GM06990 (cell line): Measurements from ENCODE around the gene CASP5.

Experiments
- DNase-seq: peaks from one replicate; pipeline ENCODE4 v3.0.0-alpha.2; 2011; ENCODE audit not compliant: insufficient read length; ENCODE audit errors: extremely low read depth
- H3K27me3 ChIP-seq: replicated peaks from 2 replicates; pipeline ENCODE4 v1.6.0; 2011; ENCODE audit warnings: low read length; ENCODE audit not compliant: control insufficient read depth, insufficient read depth
- H3K36me3 ChIP-seq: 2 replicates; pipeline ENCODE4 v1.5.1; 2011; ENCODE audit warnings: low read length; ENCODE audit not compliant: control insufficient read depth, insufficient read depth
- H3K4me3 ChIP-seq: replicated peaks from 2 replicates; pipeline ENCODE4 v1.5.1; 2011; ENCODE audit warnings: low read depth, mild to moderate bottlenecking, control low read depth, low read length
- TF ChIP-seq, protein P1 (sequence below): IDR thresholded peaks from 2 replicates; pipeline ENCODE4 v1.5.1; 2011; ENCODE audit warnings: low read length, control low read depth, mild to moderate bottlenecking, inconsistent platforms; ENCODE audit not compliant: insufficient read depth, poor library complexity, severe bottlenecking

CASP5 gene

GRCh38 chr11:105024394-105024793, 1.4 kb upstream of the CASP5 start:
- Histone ChIP-seq H3K4me3 (no peak overlapping the region), H3K27me3 (no peaks in the 10 kb centered on the region)

GRCh38 chr11:105022527-105022926, 441 bp downstream of the CASP5 start:
- TF ChIP-seq, protein P1, sequence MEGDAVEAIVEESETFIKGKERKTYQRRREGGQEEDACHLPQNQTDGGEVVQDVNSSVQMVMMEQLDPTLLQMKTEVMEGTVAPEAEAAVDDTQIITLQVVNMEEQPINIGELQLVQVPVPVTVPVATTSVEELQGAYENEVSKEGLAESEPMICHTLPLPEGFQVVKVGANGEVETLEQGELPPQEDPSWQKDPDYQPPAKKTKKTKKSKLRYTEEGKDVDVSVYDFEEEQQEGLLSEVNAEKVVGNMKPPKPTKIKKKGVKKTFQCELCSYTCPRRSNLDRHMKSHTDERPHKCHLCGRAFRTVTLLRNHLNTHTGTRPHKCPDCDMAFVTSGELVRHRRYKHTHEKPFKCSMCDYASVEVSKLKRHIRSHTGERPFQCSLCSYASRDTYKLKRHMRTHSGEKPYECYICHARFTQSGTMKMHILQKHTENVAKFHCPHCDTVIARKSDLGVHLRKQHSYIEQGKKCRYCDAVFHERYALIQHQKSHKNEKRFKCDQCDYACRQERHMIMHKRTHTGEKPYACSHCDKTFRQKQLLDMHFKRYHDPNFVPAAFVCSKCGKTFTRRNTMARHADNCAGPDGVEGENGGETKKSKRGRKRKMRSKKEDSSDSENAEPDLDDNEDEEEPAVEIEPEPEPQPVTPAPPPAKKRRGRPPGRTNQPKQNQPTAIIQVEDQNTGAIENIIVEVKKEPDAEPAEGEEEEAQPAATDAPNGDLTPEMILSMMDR: no peak
- DNase-seq: no peak
- no peaks in the 10 kb centered on the region; the same call in 1 of the 2 replicates for H3K36me3 ChIP-seq

More at GRCh38 chr11:105024394-105024793, 1.4 kb upstream of the CASP5 start:
- no peak for DNase-seq
- TF ChIP-seq, protein P1: no peak
- H3K36me3 ChIP-seq: no peaks in the 10 kb centered on the region; the same call in 1 of the 2 replicates

GRCh38 chr11:105007463-105007862, 15.5 kb downstream of the CASP5 start:
- Histone ChIP-seq H3K4me3 (no peak overlapping the region), H3K36me3 (no peaks in the 10 kb centered on the region), H3K27me3 (no peaks in the 10 kb centered on the region)
- DNase-seq: no peak
- TF ChIP-seq, protein P1: no peak

More at GRCh38 chr11:105022527-105022926, 441 bp downstream of the CASP5 start:
- H3K4me3 ChIP-seq: no peak overlapping the region
- H3K27me3 ChIP-seq: no peaks in the 10 kb centered on the region

DNA sequence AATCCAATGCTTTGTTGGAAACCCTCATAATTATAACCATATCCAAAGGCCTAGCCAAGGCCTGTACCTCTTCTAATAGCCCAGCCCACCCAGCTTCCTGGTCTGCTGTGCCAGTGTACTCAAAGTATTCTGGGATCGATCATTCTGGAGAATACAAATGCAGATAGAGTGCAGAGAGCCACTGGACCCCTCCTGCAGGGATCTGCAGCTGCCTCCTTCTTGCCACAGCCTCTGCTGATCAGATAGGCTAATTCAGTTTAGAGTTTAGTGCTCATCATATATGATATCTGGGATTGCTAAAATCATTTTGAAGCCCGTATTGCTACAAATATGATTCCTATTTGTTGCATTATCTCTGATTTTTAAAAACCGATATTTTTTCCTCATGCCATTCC, 17.5 kb downstream of the CASP5 start:
- H3K4me3 ChIP-seq: no peak overlapping the region
- H3K27me3 ChIP-seq: no peaks in the 10 kb centered on the region
- no peaks in the 10 kb centered on the region for H3K36me3 ChIP-seq
- TF ChIP-seq, protein P1: no peak
- no peak for DNase-seq

GRCh38 chr11:105004021-105004420, 18.9 kb downstream of the CASP5 start:
- TF ChIP-seq, protein P1: no peak
- DNase-seq: no peak
- Histone ChIP-seq H3K4me3 (no peak overlapping the region), H3K27me3 (no peaks in the 10 kb centered on the region), H3K36me3 (no peaks in the 10 kb centered on the region)

DNA sequence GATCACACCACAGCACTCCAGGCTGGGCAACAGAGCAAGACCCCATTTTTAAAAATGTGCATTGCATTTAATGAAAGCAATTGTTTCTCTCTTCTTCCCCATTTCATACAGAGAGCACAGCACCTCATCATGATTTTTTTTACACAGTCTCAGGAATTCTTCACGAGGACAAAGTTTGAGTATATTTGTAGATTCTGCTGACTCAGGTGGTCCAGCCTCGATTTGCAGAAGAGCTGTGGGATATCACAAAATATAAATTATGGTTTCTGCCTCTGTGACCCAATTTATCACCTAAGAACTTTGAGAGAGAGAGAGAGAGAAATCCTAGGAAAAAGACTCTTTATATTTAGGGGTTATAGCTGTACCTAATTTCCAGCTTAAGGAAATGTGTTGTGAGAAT, 19.8 kb downstream of the CASP5 start:
- H3K27me3 ChIP-seq: no peaks in the 10 kb centered on the region
- no peaks in the 10 kb centered on the region for H3K36me3 ChIP-seq
- DNase-seq: no peak

More for the DNA sequence above, 19.8 kb downstream of the CASP5 start:
- no peak overlapping the region for H3K4me3 ChIP-seq
- TF ChIP-seq, protein P1: no peak
